Measurements from ENCODE around the gene DCDC2.
"Not testable (repeated sequence)": the region's sequence is repeated elsewhere in the genome, so short reads cannot be mapped to it uniquely, and the experiment has no call there.

The DCDC2 gene

DNA sequence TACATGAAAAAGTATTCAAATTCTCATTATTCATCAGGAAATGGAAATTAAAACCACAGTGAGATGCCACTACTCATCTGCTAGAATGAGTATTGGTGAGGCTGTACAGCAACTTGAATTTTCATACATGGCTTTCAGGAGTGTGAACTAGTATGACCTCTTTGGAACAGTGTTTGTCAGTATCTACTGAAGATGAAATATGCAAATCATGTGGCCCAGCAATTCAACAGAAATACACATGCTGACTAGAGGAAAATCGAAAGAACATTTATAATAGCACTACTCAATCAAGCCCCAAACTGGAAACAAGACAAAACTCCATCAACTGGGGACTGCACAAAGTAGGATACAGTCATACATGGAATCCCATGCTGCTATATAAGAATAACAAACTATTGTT, 102.2 kb downstream of the DCDC2 start:
- no peak for DNase-seq

DNA sequence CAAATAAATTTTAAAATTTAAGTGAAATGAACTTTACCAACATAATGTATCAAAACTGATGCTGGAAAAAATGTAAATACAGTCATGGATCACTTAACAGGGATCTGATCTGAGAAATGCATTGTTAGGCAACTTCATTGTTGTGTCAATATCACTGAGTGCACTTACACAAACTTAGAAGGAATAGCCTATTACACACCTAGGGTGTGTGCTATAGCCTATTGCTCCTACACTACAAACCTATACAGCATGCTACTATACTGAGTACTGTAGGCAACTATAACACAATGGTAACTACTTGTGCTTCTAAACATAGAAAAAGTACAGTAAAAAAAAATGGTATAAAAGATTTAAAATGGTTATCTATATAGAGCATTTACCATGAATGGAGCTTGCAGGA, 104.5 kb downstream of the DCDC2 start:
- no peak for DNase-seq

DNA sequence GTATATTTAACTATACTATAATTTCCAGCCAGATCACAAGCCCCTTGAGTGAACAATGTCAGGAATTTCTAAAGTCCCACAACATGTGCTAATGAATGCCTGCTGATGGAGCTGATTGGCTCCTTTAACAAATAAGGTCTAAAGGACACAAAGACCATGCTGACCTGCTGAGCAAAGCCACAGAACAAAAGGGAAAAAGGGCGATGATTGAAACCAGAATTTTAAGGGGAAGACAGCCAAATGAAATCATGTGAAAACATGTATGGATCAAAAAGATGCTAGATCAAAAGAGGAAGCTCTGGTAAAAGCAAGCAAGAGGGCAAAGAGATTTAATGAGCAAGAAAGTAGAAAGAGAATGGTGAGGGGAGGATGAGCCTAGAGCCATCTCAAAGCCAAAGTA, 105.6 kb downstream of the DCDC2 start:
- no peak for DNase-seq

DNA sequence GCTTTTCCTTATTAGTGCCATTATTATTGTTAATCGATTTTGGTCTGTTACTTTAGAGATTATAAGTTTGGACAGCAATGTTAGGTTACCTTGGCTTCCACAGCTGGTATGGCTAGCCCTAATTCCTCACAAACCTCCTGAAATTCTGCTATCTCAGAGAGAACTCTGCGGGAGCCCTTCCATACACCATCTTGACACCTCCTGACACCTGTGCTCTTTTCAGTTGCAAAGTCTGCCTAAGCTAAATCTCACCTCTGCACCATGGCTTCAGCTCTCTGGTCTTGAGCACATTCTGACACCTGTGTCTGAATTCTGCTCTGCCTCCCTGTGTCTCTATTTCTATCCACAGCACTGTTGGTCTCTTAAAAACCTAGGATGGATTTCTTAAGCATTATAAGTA, 106.5 kb downstream of the DCDC2 start:
- no peak for DNase-seq

DNA sequence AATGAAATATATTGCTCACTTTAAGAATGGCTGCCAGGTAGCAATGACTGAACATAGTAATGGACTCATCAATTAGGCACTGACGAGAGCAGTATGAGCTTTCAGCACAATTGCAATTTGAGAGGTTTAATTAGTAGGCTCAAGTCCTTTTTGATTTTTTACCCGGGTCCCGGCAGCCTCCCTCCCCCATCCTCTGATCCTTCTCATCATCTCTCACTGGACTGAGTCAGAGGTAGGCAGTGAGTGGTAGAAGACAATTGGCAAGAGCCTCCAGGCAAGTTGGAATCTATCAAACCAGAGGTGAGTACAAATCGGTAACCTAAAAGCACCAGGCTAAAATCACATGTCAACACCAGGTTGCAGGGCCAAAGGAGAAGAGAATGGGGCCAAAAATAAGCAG, 107.9 kb downstream of the DCDC2 start:
- no peak for DNase-seq

DNA sequence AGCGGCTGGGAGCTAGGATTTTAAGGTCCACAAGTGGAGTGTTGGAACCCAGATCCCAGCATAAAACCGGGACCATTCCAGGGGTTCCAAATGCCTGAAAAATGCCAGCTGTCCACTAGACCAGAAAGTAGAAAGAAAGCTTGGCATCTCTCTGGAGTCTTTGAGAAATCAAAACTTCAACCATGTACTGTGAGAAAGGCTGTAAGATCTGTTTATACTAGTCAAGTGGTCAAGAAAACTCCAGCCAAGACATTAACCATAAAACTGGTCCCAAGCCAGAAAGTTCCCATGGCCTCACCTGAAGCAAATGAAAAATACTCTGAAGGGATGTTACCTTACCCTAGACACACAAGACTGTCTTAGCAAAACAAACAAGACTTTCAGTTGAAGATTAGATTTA, 112.6 kb downstream of the DCDC2 start:
- DNase-seq = no peak

DNA sequence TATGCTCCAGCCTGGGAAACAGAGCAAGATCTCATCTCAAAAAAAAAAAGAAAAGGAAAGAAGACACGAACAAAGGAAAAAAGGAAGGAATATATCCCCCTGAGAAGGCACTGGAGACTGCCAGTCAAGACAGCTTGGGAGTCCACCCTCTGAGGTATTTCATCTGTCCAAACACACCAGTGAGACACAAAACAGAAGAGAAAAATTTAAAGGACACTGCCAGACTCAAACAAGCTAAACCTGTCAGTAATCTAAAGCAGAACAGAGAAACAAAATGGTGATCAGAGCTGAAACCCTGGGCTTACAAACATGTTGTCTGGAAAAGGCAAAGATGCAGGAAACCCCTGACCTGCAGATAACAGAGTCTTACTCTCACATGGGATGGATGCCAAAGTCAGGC, 114.9 kb downstream of the DCDC2 start:
- no peak for DNase-seq

DNA sequence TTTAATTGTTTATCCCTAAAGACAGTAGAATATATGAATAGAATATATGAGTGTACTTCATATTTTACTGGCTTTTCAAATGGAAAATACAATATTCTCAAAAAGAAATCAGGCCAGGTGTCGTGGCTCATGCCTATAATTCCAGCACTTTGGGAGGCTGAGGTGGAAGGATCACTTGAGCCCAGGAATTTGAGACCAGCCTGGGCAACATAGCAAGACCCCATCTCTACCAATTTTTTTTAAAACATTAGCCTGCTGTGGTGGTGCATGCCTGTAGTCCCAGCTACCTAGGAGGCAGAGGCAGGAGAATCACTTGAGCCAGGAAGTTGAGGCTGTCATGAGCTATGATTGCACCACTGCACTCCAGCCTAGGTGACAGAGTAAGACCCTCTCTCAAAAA, 116.1 kb downstream of the DCDC2 start:
- DNase-seq = not testable (repeated sequence)

DNA sequence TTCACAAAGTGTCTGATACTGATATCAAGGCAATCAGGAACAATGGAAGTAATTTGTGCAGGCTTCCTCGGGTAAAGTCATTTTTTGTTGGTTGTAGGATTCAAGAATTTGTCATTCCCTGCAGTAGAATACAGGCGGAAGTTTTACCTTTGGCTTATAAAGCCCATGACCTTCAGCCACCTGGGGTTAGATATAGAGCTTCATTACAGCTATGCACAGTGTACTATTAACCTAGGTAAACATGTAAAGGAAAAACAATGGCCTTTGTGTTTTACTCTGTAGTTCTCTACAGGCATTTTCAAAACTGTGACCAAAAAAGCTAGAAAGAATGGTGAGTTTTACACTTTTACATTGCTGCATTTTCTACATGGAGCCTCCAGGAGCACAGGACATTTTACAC, 116.9 kb downstream of the DCDC2 start:
- no peak for DNase-seq

DNA sequence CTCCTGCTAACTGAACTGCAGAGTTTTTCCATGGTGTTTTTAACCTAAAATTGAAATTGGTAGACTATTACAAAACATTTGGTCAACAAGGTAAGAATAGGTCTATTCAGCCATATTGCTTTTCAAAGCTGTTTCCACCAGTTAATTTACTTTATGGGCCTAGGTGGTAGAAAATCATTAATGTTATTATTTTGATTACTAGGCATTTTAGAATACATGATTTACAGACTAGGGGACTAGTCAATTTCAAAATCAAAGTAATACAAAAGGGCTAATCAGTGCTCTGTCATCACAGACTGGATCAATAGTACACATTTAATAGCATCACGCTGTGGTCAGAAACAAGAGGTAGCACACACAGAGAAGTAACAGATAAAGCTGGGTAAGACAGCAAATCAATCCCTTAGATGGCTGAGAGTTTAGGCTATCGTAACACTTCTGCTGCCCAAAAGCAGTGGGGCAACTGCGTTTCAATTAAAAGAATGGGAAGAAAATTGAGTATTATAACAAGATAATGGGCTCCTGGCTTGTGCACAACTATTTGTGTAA, 117.4 kb downstream of the DCDC2 start:
- DNase-seq = no peak

DNA sequence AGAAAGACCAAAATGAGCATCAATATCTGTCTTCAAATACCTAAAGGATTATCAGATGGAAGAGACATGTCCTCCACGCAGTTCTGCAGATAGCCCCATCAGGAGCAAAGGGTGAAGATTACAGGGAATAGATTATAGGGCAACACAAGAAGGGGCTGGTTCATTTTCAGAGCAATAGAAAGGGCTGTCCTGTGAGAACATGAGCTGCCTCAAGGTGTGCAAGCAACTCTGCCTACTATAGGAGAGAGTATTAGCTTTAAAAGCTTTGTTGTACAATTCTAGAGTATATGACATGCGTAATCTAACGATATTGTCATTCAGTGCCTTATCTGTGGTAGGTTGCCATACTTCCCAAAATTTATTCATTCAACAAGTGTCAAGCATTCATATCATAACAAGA, 119.2 kb downstream of the DCDC2 start:
- no peak for DNase-seq

DNA sequence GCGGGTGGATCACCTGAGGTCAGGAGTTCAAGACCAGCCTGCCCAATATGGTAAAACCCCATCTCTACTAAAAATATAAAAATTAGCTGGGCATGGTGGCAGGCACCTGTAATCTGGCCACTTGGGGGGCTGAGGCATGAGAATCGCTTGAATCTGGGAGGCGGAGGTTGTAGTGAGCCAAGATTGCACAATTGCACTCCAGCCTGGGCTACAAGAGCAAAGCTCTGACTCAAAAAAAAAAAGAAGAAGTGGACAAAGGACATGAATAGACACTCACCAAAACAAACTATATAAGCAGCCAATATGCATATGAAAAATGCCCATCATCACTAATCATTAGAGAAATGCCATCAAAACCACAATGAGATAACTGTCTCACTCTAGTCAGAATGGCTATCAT, 121.1 kb downstream of the DCDC2 start:
- DNase-seq = not testable (repeated sequence)

DNA sequence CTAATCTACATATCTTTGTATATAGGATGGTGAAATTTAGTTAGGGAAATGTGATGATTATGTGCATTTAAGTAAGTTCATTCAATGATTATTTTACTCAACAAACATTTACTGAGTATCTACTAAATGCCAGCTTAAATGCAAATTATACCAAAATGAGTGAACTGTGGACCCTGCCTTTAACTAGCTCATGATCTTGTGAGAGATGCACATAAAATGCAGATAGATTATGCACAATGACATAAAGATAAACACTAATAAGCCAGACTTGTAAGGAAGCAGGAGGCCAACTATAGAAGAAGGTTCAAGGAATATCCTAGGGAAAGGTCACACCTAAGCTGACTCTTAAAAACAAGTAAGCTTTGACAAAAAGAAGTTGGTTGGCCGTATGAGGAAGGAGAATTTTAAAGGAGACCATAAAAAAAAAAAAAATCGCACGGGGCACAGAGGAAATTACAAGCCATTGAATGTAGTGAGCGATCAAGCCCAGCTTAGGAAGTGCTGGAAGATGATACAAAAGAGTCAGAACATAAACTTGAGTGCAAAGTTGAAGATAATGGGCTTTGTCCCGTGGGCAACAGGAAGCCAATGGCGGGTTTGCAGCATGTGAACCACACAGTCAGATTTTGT, 123.9 kb downstream of the DCDC2 start:
- no peak for DNase-seq

DNA sequence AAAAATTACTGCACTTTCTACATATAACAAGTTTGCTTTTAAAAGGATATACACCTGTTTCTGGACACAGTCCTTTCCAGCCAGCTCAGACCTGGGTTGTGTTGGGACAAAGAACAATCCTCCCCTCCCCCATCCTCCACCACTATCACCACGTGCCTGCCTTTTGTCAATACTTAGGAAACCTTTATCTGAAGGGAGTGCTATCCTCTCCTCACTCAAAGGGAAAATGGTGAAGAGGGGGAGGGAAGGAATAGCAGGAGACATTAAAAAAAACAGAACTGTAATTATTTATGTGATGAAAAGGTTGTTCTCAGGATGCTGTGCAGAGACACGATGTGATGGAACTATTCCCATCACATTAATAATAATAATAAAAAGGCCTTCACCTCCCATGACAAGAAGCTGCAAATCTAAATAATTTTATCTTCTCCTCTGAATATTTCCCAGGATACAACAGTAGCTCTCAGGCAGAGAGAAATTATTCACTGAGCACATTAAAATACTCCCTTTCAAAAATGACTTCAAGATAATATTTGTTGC, 126.4 kb downstream of the DCDC2 start:
- no peak for DNase-seq

DNA sequence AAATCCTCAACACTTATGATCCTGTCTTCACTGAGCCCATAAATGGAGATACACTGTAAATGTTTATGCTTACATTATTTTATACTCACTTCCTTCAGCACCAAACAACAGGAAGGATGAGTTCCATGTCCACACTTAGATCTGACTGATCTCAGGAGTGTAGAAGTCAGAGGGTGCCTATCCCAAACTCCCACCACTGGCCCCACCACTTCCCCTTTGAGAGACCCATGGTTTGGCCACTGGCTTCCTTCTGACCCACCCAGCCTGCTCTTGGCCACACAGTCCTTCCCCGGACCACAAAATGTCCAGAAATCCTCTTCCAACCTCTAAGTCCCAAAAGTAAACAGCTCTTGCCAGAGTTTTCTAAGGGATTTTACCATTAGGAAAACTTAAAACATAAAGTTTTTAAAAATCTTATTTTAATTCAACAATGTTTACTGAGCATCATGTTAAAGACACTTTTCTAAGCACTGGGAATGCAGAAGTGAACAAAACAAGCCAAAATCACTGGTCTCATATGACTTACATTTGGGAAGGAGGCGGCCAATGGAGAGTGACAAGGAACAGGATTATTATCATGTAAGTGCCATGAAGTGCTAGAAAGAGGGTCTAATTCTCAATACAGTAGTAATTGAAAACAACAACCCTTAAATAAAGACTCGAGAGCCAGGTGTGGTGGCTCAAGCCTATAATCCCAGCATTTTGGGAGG, 128.0 kb downstream of the DCDC2 start:
- no peak for DNase-seq

DNA sequence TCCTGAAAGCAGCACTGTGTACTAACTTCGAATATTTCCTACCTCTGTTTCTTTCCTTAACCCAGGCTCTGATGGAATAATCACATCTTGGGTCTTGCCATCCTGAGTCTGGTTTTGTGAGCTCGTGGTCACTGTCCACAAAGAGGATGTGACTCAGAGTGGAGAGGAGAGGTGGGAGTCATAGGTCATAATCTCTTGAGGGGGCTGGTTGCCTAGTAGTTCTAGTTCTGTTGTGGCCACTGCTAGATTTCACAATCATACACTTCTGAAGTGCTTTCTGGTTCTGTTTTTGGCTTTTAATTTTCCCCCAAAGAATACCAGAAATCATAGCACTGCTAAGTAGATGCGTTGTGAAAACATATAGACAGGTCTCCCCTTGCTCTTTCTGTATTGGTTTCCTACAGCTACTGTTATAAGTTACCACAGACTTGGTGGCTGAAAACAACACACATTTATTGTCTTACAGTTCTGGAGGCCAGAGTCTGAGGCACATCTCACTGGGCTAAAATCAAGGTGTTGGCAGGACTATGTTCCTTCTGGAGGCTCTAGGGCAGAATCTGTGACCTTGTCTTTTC, 129.1 kb downstream of the DCDC2 start:
- no peak for DNase-seq

DNA sequence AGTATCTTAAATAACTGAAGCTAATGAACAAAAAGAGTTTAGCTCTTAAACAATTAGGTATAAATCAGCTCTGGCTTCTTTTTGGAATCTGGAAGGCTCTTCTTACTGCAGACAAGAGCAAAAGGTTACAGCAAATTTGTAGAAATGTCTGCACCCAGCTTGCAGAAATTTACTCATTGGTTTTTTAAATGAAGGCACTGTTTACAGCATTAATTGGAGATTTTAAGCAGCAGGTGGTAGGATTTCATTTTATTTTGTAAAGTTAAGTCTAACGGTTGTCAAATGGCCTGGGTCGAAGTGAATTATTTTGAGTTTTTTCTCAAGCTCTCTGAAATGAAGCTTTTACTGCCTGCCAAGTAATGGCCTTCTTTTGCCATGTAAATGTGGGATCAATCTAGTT, 129.7 kb downstream of the DCDC2 start:
- DNase-seq = no peak

DNA sequence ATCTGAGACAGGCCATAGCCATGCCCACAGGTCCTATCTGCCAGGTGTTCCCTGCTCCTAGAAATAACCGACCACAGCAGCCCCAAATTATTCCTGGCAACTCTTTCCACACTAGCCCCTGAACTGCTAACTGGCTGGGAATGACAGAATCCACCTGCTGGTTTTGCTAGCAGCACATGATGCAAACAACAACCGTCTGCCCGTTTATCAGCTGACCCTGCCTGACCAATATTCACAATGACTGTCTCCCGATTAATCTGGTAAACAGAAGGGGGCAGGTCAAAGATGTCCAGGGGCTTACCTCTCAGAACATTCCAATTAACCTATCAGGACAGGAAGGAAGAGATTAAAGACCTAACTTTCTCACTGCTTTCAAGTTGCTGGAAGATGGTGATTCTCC, 130.3 kb downstream of the DCDC2 start:
- DNase-seq = no peak

DNA sequence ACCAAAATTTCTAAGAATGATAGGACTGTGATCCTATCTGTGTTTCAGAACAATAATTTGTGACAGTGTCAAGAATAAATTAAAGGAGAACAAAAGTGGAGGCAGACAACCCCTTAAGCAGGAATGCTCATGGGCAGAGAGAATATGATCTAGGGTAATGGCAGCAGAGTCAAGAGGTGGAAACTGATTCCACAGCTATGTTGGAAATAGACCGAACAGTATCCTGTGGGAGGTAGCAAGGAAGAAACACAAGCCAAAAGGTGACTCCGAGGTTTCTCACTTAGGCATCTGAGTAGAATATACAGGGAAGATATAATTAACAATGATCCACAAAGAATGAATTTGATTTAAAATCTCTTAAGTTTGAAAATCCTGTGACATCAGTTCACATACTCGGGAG, 131.3 kb downstream of the DCDC2 start:
- no peak for DNase-seq

DNA sequence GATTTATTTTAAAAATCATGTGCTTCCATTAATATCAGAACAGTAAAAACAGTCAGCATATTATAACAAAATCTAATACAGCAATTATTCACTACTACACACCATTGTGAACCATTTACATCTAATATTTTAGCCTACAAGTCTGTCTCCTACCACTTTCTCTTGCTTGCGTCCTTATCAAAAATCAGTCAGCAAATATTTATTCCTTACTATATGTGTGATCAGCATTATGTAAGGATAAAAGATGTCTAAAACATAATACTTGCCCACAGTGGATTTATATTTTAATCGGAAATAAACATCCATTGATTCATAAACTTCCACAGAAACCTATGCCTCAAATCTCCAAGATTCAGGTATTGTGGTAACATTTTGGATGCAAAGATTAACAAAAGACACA, 132.0 kb downstream of the DCDC2 start:
- DNase-seq = no peak

DNA sequence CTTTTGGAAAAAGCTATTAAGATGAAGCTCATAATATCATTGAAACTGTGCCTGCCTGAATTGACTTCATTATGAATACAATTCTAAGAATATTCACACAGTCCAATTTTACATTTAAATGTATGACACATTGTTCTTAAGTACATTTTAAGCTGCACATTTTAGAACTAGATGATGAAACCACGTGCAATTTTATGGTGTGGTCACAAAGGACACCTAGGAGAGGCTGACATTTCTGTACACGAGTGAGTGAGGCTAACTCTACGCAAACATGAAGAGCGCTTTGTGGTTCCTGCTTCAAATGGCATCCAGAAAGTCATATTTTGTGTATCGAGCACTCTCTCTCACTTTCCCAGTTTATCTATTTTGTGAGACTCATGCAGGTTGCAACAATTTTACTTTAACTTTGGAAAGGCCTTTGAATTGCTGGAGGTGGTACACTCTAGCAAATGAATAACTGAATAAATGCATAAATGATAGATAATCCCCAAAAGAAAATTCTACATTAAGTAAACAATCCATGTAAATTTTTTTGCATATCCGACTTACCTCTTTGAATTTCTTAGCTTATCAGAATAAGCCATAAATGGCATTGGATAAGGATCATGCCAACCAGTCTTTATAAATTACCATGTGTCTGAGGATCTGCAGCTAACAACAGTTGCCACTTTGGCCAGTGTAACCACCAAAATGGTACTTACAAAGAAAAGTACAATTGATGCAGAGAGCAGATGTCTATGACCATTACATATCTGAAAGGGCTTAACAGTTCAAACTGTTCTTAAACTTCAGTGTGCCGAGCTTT, 134.5 kb downstream of the DCDC2 start:
- no peak for DNase-seq

DNA sequence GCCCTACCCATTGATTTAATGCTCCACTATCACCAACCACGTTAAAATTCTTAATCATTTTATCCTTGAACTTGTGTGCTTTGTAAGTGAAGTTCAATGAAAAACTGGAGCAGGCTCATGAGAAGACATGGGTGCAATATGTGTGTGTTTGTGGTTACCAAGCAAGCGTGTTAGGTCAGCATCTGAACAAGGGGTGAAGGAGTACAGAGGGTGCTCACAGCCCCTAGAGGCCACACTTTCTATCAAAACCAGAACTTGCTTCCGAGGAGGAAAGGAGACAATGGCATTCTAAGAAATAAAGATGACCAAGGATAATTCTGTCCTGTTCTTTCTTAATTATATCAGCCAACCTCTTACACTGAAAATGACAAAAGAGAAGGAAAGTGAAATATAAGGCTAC, 138.2 kb downstream of the DCDC2 start:
- DNase-seq = no peak

DNA sequence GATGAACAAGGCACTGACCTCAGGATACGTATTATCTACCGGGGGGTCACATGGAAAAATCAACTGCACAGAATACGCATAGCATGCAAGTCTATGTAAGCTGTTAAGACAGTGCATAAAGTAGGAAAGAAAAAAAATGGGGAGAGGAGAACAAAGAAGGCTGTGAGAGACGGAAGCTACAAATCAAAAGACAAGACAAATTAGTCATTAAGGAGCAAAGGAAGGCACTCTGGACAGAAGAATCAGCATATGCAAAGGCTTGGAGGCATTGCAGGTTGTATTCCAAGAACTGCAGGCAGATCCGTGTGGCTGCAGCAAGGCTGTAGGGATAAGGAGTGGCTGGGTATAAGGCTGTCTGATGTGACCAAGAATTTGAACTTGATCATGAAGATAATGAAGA, 142.9 kb downstream of the DCDC2 start:
- DNase-seq = no peak

Measured in stimulated activated naive CD4-positive, alpha-beta T cell treated with Interleukin-2 at 50 U/mL for 16 hours (primary cell).